WTC11 (cell line): ENCODE data around the gene HSPA4.

Experiments
- AR ChIP-seq: fragments of 250-450 bp; sonication (Bioruptor Pico); IDR thresholded peaks from 2 replicates; pipeline ENCODE4 v1.9.0; 2021; ENCODE audit warnings: mild to moderate bottlenecking
- CTCF ChIP-seq: fragments of 200-600 bp; IDR thresholded peaks from 2 replicates; pipeline ENCODE4 v1.8.0; 2022; ENCODE audit warnings: antibody characterized with exemption
- JUN ChIP-seq: sonication (generic); formaldehyde crosslinking; IDR thresholded peaks from 2 replicates; pipeline ENCODE4 v1.8.0; 2023; ENCODE audit warnings: mild to moderate bottlenecking, missing genetic modification reagents
- NR3C1 ChIP-seq: sonication (generic); formaldehyde crosslinking; conservative IDR thresholded peaks from 2 replicates; pipeline ENCODE4 v1.8.1; 2023; ENCODE audit warnings: low read depth, mild to moderate bottlenecking, missing genetic modification reagents
- PRDM15 ChIP-seq: sonication (generic); formaldehyde crosslinking; IDR thresholded peaks from 2 replicates; pipeline ENCODE4 v1.8.0; 2022; ENCODE audit warnings: missing genetic modification reagents
- ZNF423 ChIP-seq: fragments of 250-450 bp; sonication (Bioruptor Pico); IDR thresholded peaks from 2 replicates; pipeline ENCODE4 v2.1.2; 2022; ENCODE audit warnings: mild to moderate bottlenecking, moderate library complexity

DNA sequence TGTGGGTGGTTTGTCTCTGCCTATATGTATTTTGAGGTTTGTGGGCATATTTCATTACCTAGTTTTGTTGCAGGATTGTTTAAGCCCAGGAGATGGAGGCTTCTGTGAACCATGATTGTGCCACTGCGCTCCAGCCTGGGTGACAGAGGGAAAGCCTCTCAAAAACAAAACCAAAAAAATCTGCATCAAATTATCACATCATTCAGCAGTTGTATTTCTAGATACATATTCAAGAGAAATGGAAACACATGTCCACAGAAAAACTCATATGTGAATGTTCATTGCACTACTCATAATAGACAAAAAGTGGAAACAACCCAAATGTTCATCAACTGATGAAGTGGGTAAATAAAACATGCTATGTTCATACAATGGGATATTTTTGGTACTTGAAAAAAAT, 29.9 kb downstream of the HSPA4 start:
- TF ChIP-seq CTCF, result no peak
- TF ChIP-seq AR (CRISPR knock-in tag), result no peak
- no peak for TF ChIP-seq ZNF423
- TF ChIP-seq PRDM15 (CRISPR knock-in tag), result no peak
- no peak for TF ChIP-seq NR3C1 (CRISPR knock-in tag)
- TF ChIP-seq JUN (CRISPR knock-in tag), result no peak
